Measurements from ENCODE around the gene DNAAF1. TPM values are rescaled to one million over a fixed set of nuclear protein-coding genes. Genes with fewer than 3 reads are reported as not detected.

The DNAAF1 gene
- total RNA-seq, 2 experiments from 2014 or later = 0.33 TPM; not detected in 1

- no peak overlapping the region for H3K27ac Mint-ChIP-seq
- H3K9me3 Mint-ChIP-seq = no peaks in the 10 kb centered on the region
- H3K4me1 Mint-ChIP-seq = no peaks in the 10 kb centered on the region
- H3K4me3 Mint-ChIP-seq = no peak overlapping the region
- H3K27me3 Mint-ChIP-seq = peaks cover 15% of the 10 kb centered on the region
- H3K36me3 Mint-ChIP-seq = no peaks in the 10 kb centered on the region
- DNase-seq = no peak
Observed at GRCh38 chr16:84165746-84166145, 20.6 kb downstream of the DNAAF1 start.

GRCh38 chr16:84166796-84167695 lies 21.9 kb downstream of the DNAAF1 start:
- no peak overlapping the region for H3K27ac Mint-ChIP-seq
- peaks cover 15% of the 10 kb centered on the region for H3K27me3 Mint-ChIP-seq
- H3K4me1 Mint-ChIP-seq = no peaks in the 10 kb centered on the region

GRCh38 chr16:84169765-84170310 lies 24.7 kb downstream of the DNAAF1 start:
- H3K27ac Mint-ChIP-seq = no peak overlapping the region
- DNase-seq = no peak
- H3K4me3 Mint-ChIP-seq = no peak overlapping the region
- no peaks in the 10 kb centered on the region for H3K9me3 Mint-ChIP-seq
- no peaks in the 10 kb centered on the region for H3K4me1 Mint-ChIP-seq
- H3K27me3 Mint-ChIP-seq = peaks cover 12% of the 10 kb centered on the region
- no peaks in the 10 kb centered on the region for H3K36me3 Mint-ChIP-seq

More at GRCh38 chr16:84166796-84167695, 21.9 kb downstream of the DNAAF1 start:
- DNase-seq = no peak
- Mint-ChIP-seq H3K36me3 (no peaks in the 10 kb centered on the region), H3K4me3 (no peak overlapping the region), H3K9me3 (no peaks in the 10 kb centered on the region)

GRCh38 chr16:84174396-84174795 lies 29.3 kb downstream of the DNAAF1 start:
- Mint-ChIP-seq H3K9me3 (no peaks in the 10 kb centered on the region), H3K36me3 (no peaks in the 10 kb centered on the region), H3K27ac (no peak overlapping the region), H3K27me3 (peaks cover 8% of the 10 kb centered on the region), H3K4me1 (peaks cover 17% of the 10 kb centered on the region), H3K4me3 (no peak overlapping the region)
- DNase-seq = no peak

GRCh38 chr16:84175350-84176081 lies 30.4 kb downstream of the DNAAF1 start:
- Mint-ChIP-seq H3K4me3 (no peak overlapping the region), H3K9me3 (no peaks in the 10 kb centered on the region), H3K36me3 (no peaks in the 10 kb centered on the region), H3K4me1 (peaks cover 17% of the 10 kb centered on the region), H3K27me3 (no peaks in the 10 kb centered on the region), H3K27ac (no peak overlapping the region)
- peak; percentile 59 for DNase-seq

- H3K4me3 Mint-ChIP-seq = no peak overlapping the region
Observed at GRCh38 chr16:84176192-84177053, 31.3 kb downstream of the DNAAF1 start.

GRCh38 chr16:84177741-84178073 lies 32.6 kb downstream of the DNAAF1 start:
- Mint-ChIP-seq H3K4me1 (peaks cover 17% of the 10 kb centered on the region), H3K27ac (peak overlapping the region; percentile 59), H3K4me3 (no peak overlapping the region), H3K27me3 (no peaks in the 10 kb centered on the region), H3K9me3 (no peaks in the 10 kb centered on the region), H3K36me3 (no peaks in the 10 kb centered on the region)
- no peak for DNase-seq

More at GRCh38 chr16:84176192-84177053, 31.3 kb downstream of the DNAAF1 start:
- H3K27ac Mint-ChIP-seq = no peak overlapping the region
- no peaks in the 10 kb centered on the region for H3K27me3 Mint-ChIP-seq
- no peak for DNase-seq
- H3K36me3 Mint-ChIP-seq = no peaks in the 10 kb centered on the region
- H3K4me1 Mint-ChIP-seq = peaks cover 17% of the 10 kb centered on the region
- no peaks in the 10 kb centered on the region for H3K9me3 Mint-ChIP-seq

GRCh38 chr16:84178146-84178765 lies 33.1 kb downstream of the DNAAF1 start:
- no peak for DNase-seq
- no peaks in the 10 kb centered on the region for H3K27me3 Mint-ChIP-seq
- H3K4me3 Mint-ChIP-seq = no peak overlapping the region
- H3K9me3 Mint-ChIP-seq = no peaks in the 10 kb centered on the region
- peak overlapping the region; percentile 59 for H3K27ac Mint-ChIP-seq
- peaks cover 17% of the 10 kb centered on the region for H3K4me1 Mint-ChIP-seq
- H3K36me3 Mint-ChIP-seq = no peaks in the 10 kb centered on the region

- Mint-ChIP-seq H3K27me3 (no peaks in the 10 kb centered on the region), H3K4me3 (no peak overlapping the region), H3K9me3 (no peaks in the 10 kb centered on the region), H3K36me3 (no peaks in the 10 kb centered on the region), H3K4me1 (peaks cover 17% of the 10 kb centered on the region), H3K27ac (no peak overlapping the region)
- no peak for DNase-seq
Observed at GRCh38 chr16:84178892-84179611, 33.9 kb downstream of the DNAAF1 start.

GRCh38 chr16:84179612-84180320 lies 34.7 kb downstream of the DNAAF1 start:
- Mint-ChIP-seq H3K27me3 (no peaks in the 10 kb centered on the region), H3K36me3 (peaks cover 4% of the 10 kb centered on the region), H3K9me3 (no peaks in the 10 kb centered on the region), H3K4me3 (no peak overlapping the region), H3K4me1 (peaks cover 21% of the 10 kb centered on the region), H3K27ac (no peak overlapping the region)
- DNase-seq = no peak

GRCh38 chr16:84180519-84181140 lies 35.5 kb downstream of the DNAAF1 start:
- H3K4me1 Mint-ChIP-seq = peaks cover 25% of the 10 kb centered on the region
- no peak for DNase-seq
- H3K36me3 Mint-ChIP-seq = peaks cover 9% of the 10 kb centered on the region
- no peak overlapping the region for H3K4me3 Mint-ChIP-seq
- no peak overlapping the region for H3K27ac Mint-ChIP-seq
- H3K9me3 Mint-ChIP-seq = no peaks in the 10 kb centered on the region
- H3K27me3 Mint-ChIP-seq = no peaks in the 10 kb centered on the region

GRCh38 chr16:84181144-84181915 lies 36.2 kb downstream of the DNAAF1 start:
- peaks cover 25% of the 10 kb centered on the region for H3K4me1 Mint-ChIP-seq
- H3K4me3 Mint-ChIP-seq = no peak overlapping the region
- DNase-seq = no peak
- peaks cover 9% of the 10 kb centered on the region for H3K36me3 Mint-ChIP-seq
- no peaks in the 10 kb centered on the region for H3K9me3 Mint-ChIP-seq
- H3K27me3 Mint-ChIP-seq = no peaks in the 10 kb centered on the region
- no peak overlapping the region for H3K27ac Mint-ChIP-seq
